ENCODE results near the gene ATXN1. TPM values are rescaled to one million over a fixed set of nuclear protein-coding genes. Genes with fewer than 3 reads are reported as not detected.

The ATXN1 gene
- polyA plus RNA-seq, 1 of the 3 experiments (the other 2 are of a cell fraction) = 7.9 TPM

DNA sequence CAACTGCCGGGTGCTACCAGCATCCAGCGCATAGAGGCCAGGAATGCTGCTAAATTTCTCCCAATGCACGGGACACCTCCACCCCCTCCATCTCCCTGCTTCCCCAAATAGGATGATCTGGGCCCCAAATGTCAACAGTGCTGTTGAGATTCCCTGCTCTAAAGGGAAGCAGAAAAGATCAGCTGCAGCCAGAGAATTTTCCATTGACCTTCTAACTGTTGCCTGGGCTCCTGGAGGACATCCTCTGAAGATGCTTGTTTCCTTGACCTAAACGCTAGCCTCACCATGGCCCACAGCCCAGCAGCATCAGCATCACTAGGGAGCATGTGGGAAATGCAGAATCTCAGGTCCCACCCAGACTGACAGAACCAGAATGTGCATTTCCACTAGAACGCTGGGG is 361.6 kb downstream of the ATXN1 start:
- Histone ChIP-seq H3K36me3 (replicated peaks in 1 of 2; ENCODE audit: control insufficient read depth in 1 of 2, insufficient read depth in 2 of 2, low read length in 1 of 2) (peaks cover 0 to 10% of the 10 kb centered on the region in 2 experiments), H3K9me2 (no peaks in the 10 kb centered on the region), H3K79me2 (ENCODE audit: insufficient read depth) (no peaks in the 10 kb centered on the region), H3K27ac (ENCODE audit: low read depth in 2 of 2, low read length in 1 of 2) (peak overlapping the region; percentile 5 to 82; a peak in 1 of 4 replicates), H2AFZ (ENCODE audit: low read depth) (no peak overlapping the region), H3K9me3 (no peaks in the 10 kb centered on the region), H4K20me1 (ENCODE audit: insufficient read depth) (no peaks in the 10 kb centered on the region), H3K4me3 (ENCODE audit: low read depth in 2 of 2, low read length in 1 of 2) (no peak overlapping the region), H3K4me2 (peak overlapping the region; percentile 55; the same call in 1 of the 2 replicates), H3F3A (replicated peaks; ENCODE audit: insufficient read depth) (peaks cover 20% of the 10 kb centered on the region), H3K4me1 (ENCODE audit: control insufficient read depth in 1 of 2, insufficient read depth in 2 of 2, low read depth in 1 of 2, low read length in 1 of 2) (peaks cover 13 to 17% of the 10 kb centered on the region in 2 experiments; a peak in 2 of 4 replicates), H3K27me3 (ENCODE audit: insufficient read depth) (no peaks in the 10 kb centered on the region), H3K9ac (no peak overlapping the region)
- WGBS (ENCODE audit: low lambda C conversion rate) = 100% methylated on average over 4 of the region's 5 CpGs
- ChIA-PET CTCF (interaction anchor here (1.4 to 14.0 kb wide), 3 partner anchors 9 to 67 kb away, joined by 3 to 289 read pairs (median 4); no protein-coding TSS in a partner anchor), POLR2A (no interaction called here)
- no peak for DNase-seq
- TF ChIP-seq, protein P1, sequence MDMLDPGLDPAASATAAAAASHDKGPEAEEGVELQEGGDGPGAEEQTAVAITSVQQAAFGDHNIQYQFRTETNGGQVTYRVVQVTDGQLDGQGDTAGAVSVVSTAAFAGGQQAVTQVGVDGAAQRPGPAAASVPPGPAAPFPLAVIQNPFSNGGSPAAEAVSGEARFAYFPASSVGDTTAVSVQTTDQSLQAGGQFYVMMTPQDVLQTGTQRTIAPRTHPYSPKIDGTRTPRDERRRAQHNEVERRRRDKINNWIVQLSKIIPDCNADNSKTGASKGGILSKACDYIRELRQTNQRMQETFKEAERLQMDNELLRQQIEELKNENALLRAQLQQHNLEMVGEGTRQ (IDR thresholded peaks at IDR 0.05; ENCODE audit: borderline replicate concordance, low read depth, low read length) = no peak

DNA sequence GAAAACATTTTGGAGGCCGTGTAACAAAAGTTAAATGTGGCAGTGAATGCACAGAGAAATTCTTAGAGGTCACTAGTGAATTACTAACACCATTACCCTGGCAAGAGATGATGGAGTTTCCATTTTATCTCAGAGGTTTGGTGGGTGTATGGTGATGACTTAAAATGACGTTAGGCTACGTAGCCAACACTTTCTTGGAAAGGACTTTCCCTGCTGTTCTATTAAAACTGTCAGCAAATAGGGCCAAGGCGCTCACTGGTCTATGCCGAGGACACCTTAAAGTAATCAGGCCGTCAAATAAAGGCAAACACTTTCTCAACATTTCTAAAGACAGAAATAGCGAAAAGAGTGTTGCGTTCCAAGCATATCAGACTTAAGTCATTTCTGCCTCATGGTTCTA is 362.1 kb downstream of the ATXN1 start:
- POLR2A ChIA-PET = no interaction called here
- no peak for DNase-seq
- H3K9ac ChIP-seq = no peak overlapping the region

More for the DNA sequence above, 362.1 kb downstream of the ATXN1 start:
- TF ChIP-seq EZH2phosphoT487 (IDR thresholded peaks at IDR 0.05; ENCODE audit: borderline replicate concordance, low read depth) = no peak
- no peak for TF ChIP-seq EP300 (IDR thresholded peaks at IDR 0.05; ENCODE audit: borderline replicate concordance in 1 of 2, low read depth in 1 of 2, low read length in 1 of 2)
- no peak for TF ChIP-seq RCOR1 (IDR thresholded peaks at IDR 0.05; ENCODE audit: low read length)
- TF ChIP-seq, protein P2, sequence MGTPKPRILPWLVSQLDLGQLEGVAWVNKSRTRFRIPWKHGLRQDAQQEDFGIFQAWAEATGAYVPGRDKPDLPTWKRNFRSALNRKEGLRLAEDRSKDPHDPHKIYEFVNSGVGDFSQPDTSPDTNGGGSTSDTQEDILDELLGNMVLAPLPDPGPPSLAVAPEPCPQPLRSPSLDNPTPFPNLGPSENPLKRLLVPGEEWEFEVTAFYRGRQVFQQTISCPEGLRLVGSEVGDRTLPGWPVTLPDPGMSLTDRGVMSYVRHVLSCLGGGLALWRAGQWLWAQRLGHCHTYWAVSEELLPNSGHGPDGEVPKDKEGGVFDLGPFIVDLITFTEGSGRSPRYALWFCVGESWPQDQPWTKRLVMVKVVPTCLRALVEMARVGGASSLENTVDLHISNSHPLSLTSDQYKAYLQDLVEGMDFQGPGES (IDR thresholded peaks at IDR 0.05; ENCODE audit: low read depth, low read length) = no peak
- no peak for TF ChIP-seq TAF1 (IDR thresholded peaks at IDR 0.05; ENCODE audit: borderline replicate concordance, low read depth, low read length)
- TF ChIP-seq, protein P3, sequence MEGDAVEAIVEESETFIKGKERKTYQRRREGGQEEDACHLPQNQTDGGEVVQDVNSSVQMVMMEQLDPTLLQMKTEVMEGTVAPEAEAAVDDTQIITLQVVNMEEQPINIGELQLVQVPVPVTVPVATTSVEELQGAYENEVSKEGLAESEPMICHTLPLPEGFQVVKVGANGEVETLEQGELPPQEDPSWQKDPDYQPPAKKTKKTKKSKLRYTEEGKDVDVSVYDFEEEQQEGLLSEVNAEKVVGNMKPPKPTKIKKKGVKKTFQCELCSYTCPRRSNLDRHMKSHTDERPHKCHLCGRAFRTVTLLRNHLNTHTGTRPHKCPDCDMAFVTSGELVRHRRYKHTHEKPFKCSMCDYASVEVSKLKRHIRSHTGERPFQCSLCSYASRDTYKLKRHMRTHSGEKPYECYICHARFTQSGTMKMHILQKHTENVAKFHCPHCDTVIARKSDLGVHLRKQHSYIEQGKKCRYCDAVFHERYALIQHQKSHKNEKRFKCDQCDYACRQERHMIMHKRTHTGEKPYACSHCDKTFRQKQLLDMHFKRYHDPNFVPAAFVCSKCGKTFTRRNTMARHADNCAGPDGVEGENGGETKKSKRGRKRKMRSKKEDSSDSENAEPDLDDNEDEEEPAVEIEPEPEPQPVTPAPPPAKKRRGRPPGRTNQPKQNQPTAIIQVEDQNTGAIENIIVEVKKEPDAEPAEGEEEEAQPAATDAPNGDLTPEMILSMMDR (IDR thresholded peaks at IDR 0.05) = no peak
- TF ChIP-seq, protein P4, sequence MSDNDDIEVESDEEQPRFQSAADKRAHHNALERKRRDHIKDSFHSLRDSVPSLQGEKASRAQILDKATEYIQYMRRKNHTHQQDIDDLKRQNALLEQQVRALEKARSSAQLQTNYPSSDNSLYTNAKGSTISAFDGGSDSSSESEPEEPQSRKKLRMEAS (IDR thresholded peaks at IDR 0.05; ENCODE audit: low read depth) = no peak
- no peak for TF ChIP-seq SIN3A (IDR thresholded peaks at IDR 0.05; ENCODE audit: borderline replicate concordance, low read depth, low read length)
- TF ChIP-seq, protein P5, sequence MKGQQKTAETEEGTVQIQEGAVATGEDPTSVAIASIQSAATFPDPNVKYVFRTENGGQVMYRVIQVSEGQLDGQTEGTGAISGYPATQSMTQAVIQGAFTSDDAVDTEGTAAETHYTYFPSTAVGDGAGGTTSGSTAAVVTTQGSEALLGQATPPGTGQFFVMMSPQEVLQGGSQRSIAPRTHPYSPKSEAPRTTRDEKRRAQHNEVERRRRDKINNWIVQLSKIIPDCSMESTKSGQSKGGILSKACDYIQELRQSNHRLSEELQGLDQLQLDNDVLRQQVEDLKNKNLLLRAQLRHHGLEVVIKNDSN (IDR thresholded peaks at IDR 0.05; ENCODE audit: borderline replicate concordance, low read depth) = no peak
- TF ChIP-seq TCF12 (IDR thresholded peaks at IDR 0.05) = no peak
- TF ChIP-seq FOXJ3 (CRISPR knock-in tag; IDR thresholded peaks at IDR 0.05) = no peak
- TF ChIP-seq JUND (IDR thresholded peaks at IDR 0.05) = no peak
- no peak for TF ChIP-seq SMC3 (IDR thresholded peaks at IDR 0.05; ENCODE audit: low read depth, low read length)
- peaks cover 20% of the 10 kb centered on the region for H3F3A ChIP-seq (replicated peaks; ENCODE audit: insufficient read depth)
- H3K27ac ChIP-seq (ENCODE audit: low read depth in 2 of 2, low read length in 1 of 2) = peak overlapping the region; percentile 26 to 82; a peak in 3 of 4 replicates
- H3K9me2 ChIP-seq = no peaks in the 10 kb centered on the region
- 89% methylated on average over 8 of the region's 8 CpGs for WGBS (ENCODE audit: low lambda C conversion rate)
- H3K4me1 ChIP-seq (ENCODE audit: control insufficient read depth in 1 of 2, insufficient read depth in 2 of 2, low read depth in 1 of 2, low read length in 1 of 2) = peaks cover 12 to 13% of the 10 kb centered on the region in 2 experiments; a peak in 2 of 4 replicates
- H3K4me2 ChIP-seq = peak overlapping the region; percentile 55; the same call in 1 of the 2 replicates
- H3K9me3 ChIP-seq = no peaks in the 10 kb centered on the region
- H2AFZ ChIP-seq (ENCODE audit: low read depth) = no peak overlapping the region
- no peaks in the 10 kb centered on the region for H3K27me3 ChIP-seq (ENCODE audit: insufficient read depth)
- H3K36me3 ChIP-seq (replicated peaks in 1 of 2; ENCODE audit: control insufficient read depth in 1 of 2, insufficient read depth in 2 of 2, low read length in 1 of 2) = peaks cover 0 to 14% of the 10 kb centered on the region in 2 experiments
- no peak overlapping the region for H3K4me3 ChIP-seq (ENCODE audit: low read depth in 2 of 2, low read length in 1 of 2)
- no peaks in the 10 kb centered on the region for H4K20me1 ChIP-seq (ENCODE audit: insufficient read depth)
- CTCF ChIA-PET = interaction anchor here (1.4 to 14.0 kb wide), 3 partner anchors 10 to 67 kb away, joined by 3 to 289 read pairs (median 4); no protein-coding TSS in a partner anchor
- H3K79me2 ChIP-seq (ENCODE audit: insufficient read depth) = no peaks in the 10 kb centered on the region

All from SK-N-SH (cell line).